AG09309 (cell line): ENCODE measurements around the gene TECTA.
"Not testable (repeated sequence)": the region's sequence is repeated elsewhere in the genome, so short reads cannot be mapped to it uniquely, and the experiment has no call there.

Source experiments
- DNase-seq: peaks from one replicate; pipeline ENCODE4 v3.0.0-alpha.2; 2010; ENCODE audit warnings: low read depth
- H3K4me3 ChIP-seq: 2 replicates; pipeline ENCODE4 v1.5.1; 2011; ENCODE audit warnings: mild to moderate bottlenecking, low read depth, low read length, moderate library complexity; ENCODE audit not compliant: control insufficient read depth
- CTCF ChIP-seq: IDR thresholded peaks from 2 replicates; pipeline ENCODE4 v1.5.1; 2011; ENCODE audit warnings: mild to moderate bottlenecking, low read depth, low read length, inconsistent platforms; ENCODE audit not compliant: insufficient read depth, control insufficient read depth; ENCODE audit errors: missing control alignments

TECTA gene

GRCh38 chr11:121159741-121160140, 58.7 kb downstream of the TECTA start:
- no peak for TF ChIP-seq CTCF
- no peak for DNase-seq
- no peak overlapping the region for H3K4me3 ChIP-seq

GRCh38 chr11:121161349-121161917, 60.4 kb downstream of the TECTA start:
- H3K4me3 ChIP-seq = no peak overlapping the region
- no peak for DNase-seq
- TF ChIP-seq CTCF = no peak

GRCh38 chr11:121163658-121164308, 62.7 kb downstream of the TECTA start:
- no peak for TF ChIP-seq CTCF
- no peak overlapping the region for H3K4me3 ChIP-seq
- no peak for DNase-seq

- DNase-seq, H3K4me3 ChIP-seq: not testable (repeated sequence)
These were observed 76.6 kb downstream of the TECTA start for GRCh38 chr11:121177629-121178028.

- TF ChIP-seq CTCF = no peak
- no peak for DNase-seq
These were observed 78.3 kb downstream of the TECTA start for GRCh38 chr11:121179306-121179705.

GRCh38 chr11:121180183-121180582, 79.1 kb downstream of the TECTA start:
- DNase-seq = no peak
- H3K4me3 ChIP-seq = no peak overlapping the region
- no peak for TF ChIP-seq CTCF

More at GRCh38 chr11:121179306-121179705, 78.3 kb downstream of the TECTA start:
- H3K4me3 ChIP-seq = no peak overlapping the region

GRCh38 chr11:121188776-121189175, 87.7 kb downstream of the TECTA start:
- no peak for TF ChIP-seq CTCF
- DNase-seq = no peak
- no peak overlapping the region for H3K4me3 ChIP-seq
